Peyer's patch (tissue), 4 donors: ENCODE results near the gene FILIP1. TPM values are rescaled to one million over a fixed set of nuclear protein-coding genes. Genes with fewer than 3 reads are reported as not detected.

ENCODE experiments used
- DNase-seq, 3 donors: peaks; one replicate each; pipeline ENCODE4 v3.0.0-alpha.2; 2017 to 2019
- H3K27ac ChIP-seq, 4 donors: fragments of 200-600 bp; sonication (generic); one replicate each; pipeline ENCODE4 v1.5.1; 2016 to 2019
- H3K27me3 ChIP-seq, 2 donors: fragments of 200-600 bp; sonication (generic); one replicate each; pipeline ENCODE4 v1.5.1; 2019
- H3K36me3 ChIP-seq, 3 donors: fragments of 200-600 bp; sonication (generic); one replicate each; pipeline ENCODE4 v1.5.1; 2016 to 2019
- H3K4me1 ChIP-seq, 4 donors: fragments of 200-600 bp; sonication (generic); one replicate each; pipeline ENCODE4 v1.5.1; 2016 to 2019
- H3K4me3 ChIP-seq, 4 donors: fragments of 200-600 bp; sonication (generic); 1 replicate in 3 of 4; 2 replicates in 1 of 4; pipeline ENCODE4 v1.5.1; 2016 to 2019; ENCODE audit warnings: mild to moderate bottlenecking in 1 of 4
- H3K9me3 ChIP-seq, 4 donors: fragments of 200-600 bp; sonication (generic); one replicate each; pipeline ENCODE4 v1.5.1; 2016 to 2019; ENCODE audit warnings: mild to moderate bottlenecking in 1 of 4
- POLR2A ChIP-seq, 2 donors: fragments of 450-650 bp; IDR thresholded peaks; one replicate each; pipeline ENCODE4 v1.5.1; 2017; ENCODE audit warnings: antibody characterized with exemption in 2 of 2, mild to moderate bottlenecking in 2 of 2, moderate library complexity in 2 of 2
- total RNA-seq, 4 donors: library from RNA; depleted of rRNA; stranded (reverse); fragments of >200 nt; gene quantifications; one replicate each; pipeline ENCODE4 v1.1.0, GENCODE V29; 2016
- TF ChIP-seq, protein P1 (sequence below), 6 experiments: fragments of 450-650 bp in 4 of 6; fragments of 200-600 bp in 2 of 6; sonication (generic) in 1 of 6; IDR thresholded peaks; one replicate each; pipeline ENCODE4 v1.5.1; 2017 to 2019; ENCODE audit warnings: antibody characterized with exemption in 6 of 6, mild to moderate bottlenecking in 3 of 6, moderate library complexity in 1 of 6

The FILIP1 gene
- total RNA-seq, 4 donors from 2014 or later = 1.1 to 7.4 (median 4.0) TPM

GRCh38 chr6:75502884-75503283 lies 9.3 kb upstream of the FILIP1 start:
- H3K9me3 ChIP-seq = no peaks in the 10 kb centered on the region
- no peaks in the 10 kb centered on the region for H3K27me3 ChIP-seq
- H3K4me1 ChIP-seq = no peaks in the 10 kb centered on the region
- H3K36me3 ChIP-seq = no peaks in the 10 kb centered on the region
- no peak for DNase-seq
- H3K27ac ChIP-seq = no peak overlapping the region
- H3K4me3 ChIP-seq = no peak overlapping the region
- no peak for TF ChIP-seq POLR2A (IDR thresholded peaks at IDR 0.05)
- TF ChIP-seq, protein P1, sequence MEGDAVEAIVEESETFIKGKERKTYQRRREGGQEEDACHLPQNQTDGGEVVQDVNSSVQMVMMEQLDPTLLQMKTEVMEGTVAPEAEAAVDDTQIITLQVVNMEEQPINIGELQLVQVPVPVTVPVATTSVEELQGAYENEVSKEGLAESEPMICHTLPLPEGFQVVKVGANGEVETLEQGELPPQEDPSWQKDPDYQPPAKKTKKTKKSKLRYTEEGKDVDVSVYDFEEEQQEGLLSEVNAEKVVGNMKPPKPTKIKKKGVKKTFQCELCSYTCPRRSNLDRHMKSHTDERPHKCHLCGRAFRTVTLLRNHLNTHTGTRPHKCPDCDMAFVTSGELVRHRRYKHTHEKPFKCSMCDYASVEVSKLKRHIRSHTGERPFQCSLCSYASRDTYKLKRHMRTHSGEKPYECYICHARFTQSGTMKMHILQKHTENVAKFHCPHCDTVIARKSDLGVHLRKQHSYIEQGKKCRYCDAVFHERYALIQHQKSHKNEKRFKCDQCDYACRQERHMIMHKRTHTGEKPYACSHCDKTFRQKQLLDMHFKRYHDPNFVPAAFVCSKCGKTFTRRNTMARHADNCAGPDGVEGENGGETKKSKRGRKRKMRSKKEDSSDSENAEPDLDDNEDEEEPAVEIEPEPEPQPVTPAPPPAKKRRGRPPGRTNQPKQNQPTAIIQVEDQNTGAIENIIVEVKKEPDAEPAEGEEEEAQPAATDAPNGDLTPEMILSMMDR (IDR thresholded peaks at IDR 0.05) = no peak

GRCh38 chr6:75501756-75502155 lies 8.2 kb upstream of the FILIP1 start:
- TF ChIP-seq POLR2A (IDR thresholded peaks at IDR 0.05) = no peak
- TF ChIP-seq, protein P1 (IDR thresholded peaks at IDR 0.05) = no peak
- H3K4me3 ChIP-seq = no peak overlapping the region
- H3K4me1 ChIP-seq = no peaks in the 10 kb centered on the region
- DNase-seq = no peak
- H3K9me3 ChIP-seq = no peaks in the 10 kb centered on the region
- H3K27me3 ChIP-seq = no peaks in the 10 kb centered on the region
- H3K27ac ChIP-seq = no peak overlapping the region
- no peaks in the 10 kb centered on the region for H3K36me3 ChIP-seq

DNA sequence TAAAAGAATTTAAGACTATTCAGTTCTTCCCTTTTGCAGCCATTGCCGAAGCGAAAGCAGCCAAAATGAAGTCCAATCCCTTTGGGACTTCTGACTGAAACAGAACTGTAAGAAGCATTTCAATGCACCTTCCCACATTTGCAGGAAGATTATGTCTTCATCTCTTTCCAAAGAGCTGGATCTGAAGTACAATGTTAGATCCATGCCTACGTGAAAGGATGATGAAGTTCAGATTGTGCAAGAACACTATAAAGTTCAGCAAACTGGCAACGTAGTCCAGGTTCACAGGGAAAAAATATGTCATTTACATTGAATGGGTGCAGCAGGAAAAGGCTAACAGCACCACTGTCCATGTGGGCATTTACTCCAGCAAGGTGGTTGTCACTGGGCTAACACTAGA lies 6.0 kb upstream of the FILIP1 start:
- no peak for DNase-seq
- Histone ChIP-seq H3K4me1 (no peaks in the 10 kb centered on the region), H3K36me3 (no peaks in the 10 kb centered on the region), H3K27me3 (no peaks in the 10 kb centered on the region), H3K4me3 (no peak overlapping the region), H3K27ac (no peak overlapping the region), H3K9me3 (no peaks in the 10 kb centered on the region)
- TF ChIP-seq, protein P1 (IDR thresholded peaks at IDR 0.05) = no peak
- no peak for TF ChIP-seq POLR2A (IDR thresholded peaks at IDR 0.05)

- Histone ChIP-seq H3K4me1 (no peaks in the 10 kb centered on the region), H3K27ac (no peak overlapping the region), H3K27me3 (no peaks in the 10 kb centered on the region), H3K36me3 (no peaks in the 10 kb centered on the region), H3K4me3 (no peak overlapping the region), H3K9me3 (no peaks in the 10 kb centered on the region)
- DNase-seq = no peak
- no peak for TF ChIP-seq POLR2A (IDR thresholded peaks at IDR 0.05)
- TF ChIP-seq, protein P1 (IDR thresholded peaks at IDR 0.05) = no peak
Measured at GRCh38 chr6:75498862-75499261, 5.3 kb upstream of the FILIP1 start.

- no peaks in the 10 kb centered on the region for H3K36me3 ChIP-seq
- TF ChIP-seq, protein P1 (IDR thresholded peaks at IDR 0.05) = no peak
- TF ChIP-seq POLR2A (IDR thresholded peaks at IDR 0.05) = no peak
- H3K4me1 ChIP-seq = no peaks in the 10 kb centered on the region
- H3K4me3 ChIP-seq = no peak overlapping the region
- DNase-seq = no peak
- H3K27me3 ChIP-seq = no peaks in the 10 kb centered on the region
- H3K27ac ChIP-seq = no peak overlapping the region
- H3K9me3 ChIP-seq = no peaks in the 10 kb centered on the region
Measured at GRCh38 chr6:75497994-75498393, 4.4 kb upstream of the FILIP1 start.

GRCh38 chr6:75495011-75495410 lies 1.4 kb upstream of the FILIP1 start:
- H3K27ac ChIP-seq = no peak overlapping the region
- no peak for DNase-seq
- no peak overlapping the region for H3K4me3 ChIP-seq
- no peaks in the 10 kb centered on the region for H3K4me1 ChIP-seq
- no peak for TF ChIP-seq POLR2A (IDR thresholded peaks at IDR 0.05)
- TF ChIP-seq, protein P1 (IDR thresholded peaks at IDR 0.05) = no peak
- no peaks in the 10 kb centered on the region for H3K36me3 ChIP-seq
- no peaks in the 10 kb centered on the region for H3K27me3 ChIP-seq
- no peaks in the 10 kb centered on the region for H3K9me3 ChIP-seq
